ENCODE measurements around the gene SRSF12.

DNA sequence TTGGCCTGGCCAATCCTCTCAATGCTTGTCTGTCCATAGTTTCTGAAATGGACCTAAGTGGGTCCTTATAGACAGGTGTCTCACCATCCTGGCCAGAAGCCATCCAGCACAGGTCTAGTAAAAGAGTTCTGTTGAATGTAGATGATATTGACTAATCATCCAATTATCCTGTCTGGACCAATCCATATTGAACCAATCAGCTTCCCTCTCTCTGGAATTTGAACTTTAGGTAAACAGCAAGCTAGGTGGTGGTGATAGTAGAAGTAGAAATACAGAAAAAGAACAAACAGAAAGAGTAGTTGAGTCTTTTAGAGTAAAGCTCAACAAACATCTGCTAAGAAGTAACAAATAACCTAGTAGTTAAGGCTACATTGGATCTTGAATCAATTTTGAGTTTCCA lies 46.8 kb downstream of the SRSF12 start:
- TF ChIP-seq, protein P1, sequence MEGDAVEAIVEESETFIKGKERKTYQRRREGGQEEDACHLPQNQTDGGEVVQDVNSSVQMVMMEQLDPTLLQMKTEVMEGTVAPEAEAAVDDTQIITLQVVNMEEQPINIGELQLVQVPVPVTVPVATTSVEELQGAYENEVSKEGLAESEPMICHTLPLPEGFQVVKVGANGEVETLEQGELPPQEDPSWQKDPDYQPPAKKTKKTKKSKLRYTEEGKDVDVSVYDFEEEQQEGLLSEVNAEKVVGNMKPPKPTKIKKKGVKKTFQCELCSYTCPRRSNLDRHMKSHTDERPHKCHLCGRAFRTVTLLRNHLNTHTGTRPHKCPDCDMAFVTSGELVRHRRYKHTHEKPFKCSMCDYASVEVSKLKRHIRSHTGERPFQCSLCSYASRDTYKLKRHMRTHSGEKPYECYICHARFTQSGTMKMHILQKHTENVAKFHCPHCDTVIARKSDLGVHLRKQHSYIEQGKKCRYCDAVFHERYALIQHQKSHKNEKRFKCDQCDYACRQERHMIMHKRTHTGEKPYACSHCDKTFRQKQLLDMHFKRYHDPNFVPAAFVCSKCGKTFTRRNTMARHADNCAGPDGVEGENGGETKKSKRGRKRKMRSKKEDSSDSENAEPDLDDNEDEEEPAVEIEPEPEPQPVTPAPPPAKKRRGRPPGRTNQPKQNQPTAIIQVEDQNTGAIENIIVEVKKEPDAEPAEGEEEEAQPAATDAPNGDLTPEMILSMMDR (IDR thresholded peaks at IDR 0.05): no peak
- TF ChIP-seq POLR2AphosphoS5 (IDR thresholded peaks at IDR 0.05): no peak

Data from prostate gland (tissue), 2 donors.